Neural crest cell (in vitro differentiated cells): ENCODE results near the gene MRC1. TPM values are rescaled to one million over a fixed set of nuclear protein-coding genes. Genes with fewer than 3 reads are reported as not detected.

Experiments used
- DNase-seq: peaks from one replicate; pipeline ENCODE4 v3.0.0; 2021; ENCODE audit warnings: low read depth, mixed read lengths, low spot score
- H3K27ac Mint-ChIP-seq: one replicate; pipeline ENCODE4 v1.8.0; 2021; ENCODE audit warnings: mild to moderate bottlenecking, mixed read lengths; ENCODE audit not compliant: unreplicated experiment
- H3K27me3 Mint-ChIP-seq: 2 replicates; pipeline ENCODE4 v1.8.0; 2021; ENCODE audit warnings: low read depth, mild to moderate bottlenecking, mixed read lengths
- H3K36me3 Mint-ChIP-seq: 2 replicates; pipeline ENCODE4 v1.8.0; 2021; ENCODE audit warnings: low read depth, mild to moderate bottlenecking, mixed read lengths
- H3K4me1 Mint-ChIP-seq: 2 replicates; pipeline ENCODE4 v1.8.0; 2021; ENCODE audit warnings: mixed read lengths
- H3K4me3 Mint-ChIP-seq: one replicate; pipeline ENCODE4 v1.8.0; 2021; ENCODE audit warnings: mild to moderate bottlenecking, mixed read lengths
- H3K9me3 Mint-ChIP-seq: 2 replicates; pipeline ENCODE4 v1.8.0; 2021; ENCODE audit warnings: mixed read lengths
- total RNA-seq: library from RNA; stranded (reverse); gene quantifications from 2 replicates; pipeline ENCODE4 v1.2.1, GENCODE V29; 2021
- TF ChIP-seq, protein P1 (sequence below): fragments of 200-600 bp; sonication (generic); conservative IDR thresholded peaks from 2 replicates; pipeline ENCODE4 v1.5.0; 2021; ENCODE audit warnings: antibody characterized with exemption, mild to moderate bottlenecking

MRC1 gene
- total RNA-seq, 1 donor from 2014 or later, result not detected

DNA sequence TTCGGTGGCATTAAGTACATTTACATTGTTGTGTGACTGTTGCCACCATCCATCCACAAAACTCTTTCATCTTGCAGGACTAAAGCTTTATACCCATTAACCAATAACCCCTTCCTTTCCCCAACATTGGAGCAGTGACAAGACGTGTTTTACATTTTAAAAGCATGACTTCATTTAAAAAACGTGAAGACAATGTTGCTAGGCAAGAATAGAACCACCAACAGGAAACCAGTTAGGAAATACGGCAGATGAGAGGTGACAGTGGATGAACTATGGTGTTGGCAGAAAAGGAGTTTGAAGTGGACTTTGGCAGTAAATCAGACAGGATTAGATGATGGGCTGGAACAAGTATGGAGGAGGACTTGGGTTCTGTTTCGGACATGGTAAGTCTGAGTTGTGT, 40.2 kb upstream of the MRC1 start:
- Mint-ChIP-seq H3K27ac (no peak overlapping the region), H3K4me3 (no peak overlapping the region), H3K36me3 (no peaks in the 10 kb centered on the region), H3K9me3 (peaks cover 7% of the 10 kb centered on the region), H3K4me1 (no peaks in the 10 kb centered on the region), H3K27me3 (peaks cover 2% of the 10 kb centered on the region)
- TF ChIP-seq, protein P1, sequence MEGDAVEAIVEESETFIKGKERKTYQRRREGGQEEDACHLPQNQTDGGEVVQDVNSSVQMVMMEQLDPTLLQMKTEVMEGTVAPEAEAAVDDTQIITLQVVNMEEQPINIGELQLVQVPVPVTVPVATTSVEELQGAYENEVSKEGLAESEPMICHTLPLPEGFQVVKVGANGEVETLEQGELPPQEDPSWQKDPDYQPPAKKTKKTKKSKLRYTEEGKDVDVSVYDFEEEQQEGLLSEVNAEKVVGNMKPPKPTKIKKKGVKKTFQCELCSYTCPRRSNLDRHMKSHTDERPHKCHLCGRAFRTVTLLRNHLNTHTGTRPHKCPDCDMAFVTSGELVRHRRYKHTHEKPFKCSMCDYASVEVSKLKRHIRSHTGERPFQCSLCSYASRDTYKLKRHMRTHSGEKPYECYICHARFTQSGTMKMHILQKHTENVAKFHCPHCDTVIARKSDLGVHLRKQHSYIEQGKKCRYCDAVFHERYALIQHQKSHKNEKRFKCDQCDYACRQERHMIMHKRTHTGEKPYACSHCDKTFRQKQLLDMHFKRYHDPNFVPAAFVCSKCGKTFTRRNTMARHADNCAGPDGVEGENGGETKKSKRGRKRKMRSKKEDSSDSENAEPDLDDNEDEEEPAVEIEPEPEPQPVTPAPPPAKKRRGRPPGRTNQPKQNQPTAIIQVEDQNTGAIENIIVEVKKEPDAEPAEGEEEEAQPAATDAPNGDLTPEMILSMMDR, result no peak
- DNase-seq, result no peak

DNA sequence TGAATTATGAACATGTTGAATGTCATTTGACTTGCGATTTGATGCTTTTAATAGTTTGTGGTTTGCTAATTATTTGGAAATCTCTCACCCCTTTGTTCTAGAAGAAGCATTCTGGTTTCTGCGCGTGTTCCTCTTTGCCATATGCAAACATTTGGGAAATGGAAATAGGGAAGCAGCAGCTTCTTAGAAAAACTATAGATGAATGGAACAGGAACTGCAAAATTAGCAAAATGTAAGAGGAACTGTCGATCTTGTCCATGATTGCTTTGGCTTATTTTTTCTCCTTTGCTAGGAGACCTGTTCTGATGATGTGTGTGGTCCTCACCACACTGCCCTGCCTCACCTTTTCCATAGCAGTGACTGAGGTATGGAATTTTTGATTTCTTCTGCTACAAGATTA, 38.1 kb upstream of the MRC1 start:
- DNase-seq, result no peak
- Mint-ChIP-seq H3K4me3 (no peak overlapping the region), H3K36me3 (no peaks in the 10 kb centered on the region), H3K27me3 (no peaks in the 10 kb centered on the region), H3K27ac (no peak overlapping the region), H3K4me1 (no peaks in the 10 kb centered on the region), H3K9me3 (peaks cover 4% of the 10 kb centered on the region)
- TF ChIP-seq, protein P1, result no peak

DNA sequence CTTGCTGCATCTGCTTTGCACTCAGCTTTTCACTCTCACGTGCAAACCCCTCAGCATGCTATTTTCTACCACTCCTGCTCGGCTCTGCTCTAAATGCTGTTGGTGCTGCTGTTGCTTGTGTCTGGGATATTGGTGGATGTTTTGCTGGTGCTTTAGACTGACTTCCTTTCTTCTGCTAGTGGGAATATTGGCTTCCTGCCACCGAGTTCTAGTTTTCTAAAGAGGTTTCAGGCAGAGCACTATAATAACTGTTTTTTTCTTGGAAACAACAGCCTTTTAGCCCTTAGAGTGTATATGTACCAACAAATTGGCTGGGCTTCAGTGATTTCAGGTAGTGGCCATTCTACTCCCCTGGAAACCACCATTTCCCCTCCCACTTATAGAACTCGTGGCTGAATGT, 29.4 kb upstream of the MRC1 start:
- TF ChIP-seq, protein P1, result no peak
- H3K36me3 Mint-ChIP-seq, result no peaks in the 10 kb centered on the region
- no peaks in the 10 kb centered on the region for H3K9me3 Mint-ChIP-seq
- H3K27me3 Mint-ChIP-seq, result no peaks in the 10 kb centered on the region
- H3K27ac Mint-ChIP-seq, result no peak overlapping the region
- H3K4me1 Mint-ChIP-seq, result no peaks in the 10 kb centered on the region
- DNase-seq, result no peak
- H3K4me3 Mint-ChIP-seq, result no peak overlapping the region

DNA sequence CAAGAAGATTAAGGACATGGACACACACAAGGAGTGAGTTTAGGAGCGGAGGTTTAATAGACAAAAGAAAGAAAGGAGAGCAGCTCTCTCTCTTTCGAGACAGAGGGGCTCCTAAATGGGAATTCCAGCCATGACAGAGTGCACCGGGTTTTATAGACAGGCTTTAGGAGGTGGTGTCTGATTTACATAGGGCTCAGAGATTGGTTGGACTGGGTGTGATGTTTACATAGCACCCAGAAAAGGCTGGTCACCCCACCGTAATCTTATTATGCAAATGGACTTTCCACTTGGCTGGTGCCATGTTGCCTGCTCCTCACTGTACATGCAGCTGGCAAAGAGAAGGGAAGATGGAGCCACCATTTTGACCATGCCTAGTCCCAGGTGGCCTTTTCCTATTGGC, 28.4 kb upstream of the MRC1 start:
- Mint-ChIP-seq H3K27ac (no peak overlapping the region), H3K4me3 (no peak overlapping the region), H3K4me1 (no peaks in the 10 kb centered on the region), H3K9me3 (no peaks in the 10 kb centered on the region), H3K36me3 (no peaks in the 10 kb centered on the region), H3K27me3 (no peaks in the 10 kb centered on the region)
- DNase-seq, result no peak
- TF ChIP-seq, protein P1, result no peak

DNA sequence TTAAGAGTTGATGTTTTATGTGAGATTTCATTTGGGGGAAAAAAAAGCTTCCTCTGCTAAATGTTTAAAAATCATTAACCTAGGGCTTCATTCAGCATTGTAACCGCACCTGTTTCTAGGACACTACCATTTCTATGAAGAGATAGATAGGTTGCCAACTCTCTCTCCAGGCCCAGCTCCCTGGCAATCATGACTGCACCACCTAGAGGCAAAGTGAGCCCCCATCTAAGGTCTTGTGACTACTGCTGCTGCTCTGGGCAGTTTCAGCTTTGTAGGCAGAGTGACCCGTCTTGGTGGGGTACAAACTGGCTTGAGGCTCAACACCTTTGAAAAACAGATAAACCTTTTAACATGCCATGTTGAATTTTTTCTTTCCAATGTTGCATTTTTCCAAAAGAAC, 27.3 kb upstream of the MRC1 start:
- Mint-ChIP-seq H3K4me3 (no peak overlapping the region), H3K36me3 (no peaks in the 10 kb centered on the region), H3K4me1 (no peaks in the 10 kb centered on the region), H3K27ac (no peak overlapping the region), H3K9me3 (no peaks in the 10 kb centered on the region), H3K27me3 (no peaks in the 10 kb centered on the region)
- DNase-seq, result no peak
- TF ChIP-seq, protein P1, result no peak
